GM18517 (cell line): ENCODE data around the gene PRSS33.

Experiments
- ATAC-seq: cut with Tn5 transposase; IDR thresholded peaks from one replicate; pipeline ENCODE4 v1.9.1; 2021; ENCODE audit warnings: mild to moderate bottlenecking, moderate library complexity; ENCODE audit not compliant: unreplicated experiment

Gene PRSS33

DNA sequence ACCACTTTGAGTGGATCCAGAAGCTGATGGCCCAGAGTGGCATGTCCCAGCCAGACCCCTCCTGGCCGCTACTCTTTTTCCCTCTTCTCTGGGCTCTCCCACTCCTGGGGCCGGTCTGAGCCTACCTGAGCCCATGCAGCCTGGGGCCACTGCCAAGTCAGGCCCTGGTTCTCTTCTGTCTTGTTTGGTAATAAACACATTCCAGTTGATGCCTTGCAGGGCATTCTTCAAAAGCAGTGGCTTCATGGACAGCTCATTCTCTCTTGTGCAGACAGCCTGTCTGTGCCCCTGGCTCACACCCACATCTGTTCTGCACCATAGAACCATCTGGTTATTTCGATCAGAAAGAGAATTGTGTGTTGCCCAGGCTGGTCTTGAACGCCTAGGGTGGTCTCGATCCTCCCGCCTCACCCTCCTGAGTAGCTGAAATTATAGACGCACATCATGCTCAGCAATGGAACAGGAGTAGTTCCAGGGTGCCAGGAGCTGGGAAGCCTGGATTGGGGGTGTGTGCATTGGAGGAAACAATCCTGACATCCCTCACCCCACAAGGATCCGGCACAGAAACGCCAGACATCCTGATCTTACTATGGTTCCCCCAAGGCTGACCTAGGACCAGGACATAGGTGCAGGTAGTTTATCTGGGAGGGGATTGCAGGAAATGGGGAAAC lies 34.3 kb upstream of the PRSS33 start:
- no peak for ATAC-seq

DNA sequence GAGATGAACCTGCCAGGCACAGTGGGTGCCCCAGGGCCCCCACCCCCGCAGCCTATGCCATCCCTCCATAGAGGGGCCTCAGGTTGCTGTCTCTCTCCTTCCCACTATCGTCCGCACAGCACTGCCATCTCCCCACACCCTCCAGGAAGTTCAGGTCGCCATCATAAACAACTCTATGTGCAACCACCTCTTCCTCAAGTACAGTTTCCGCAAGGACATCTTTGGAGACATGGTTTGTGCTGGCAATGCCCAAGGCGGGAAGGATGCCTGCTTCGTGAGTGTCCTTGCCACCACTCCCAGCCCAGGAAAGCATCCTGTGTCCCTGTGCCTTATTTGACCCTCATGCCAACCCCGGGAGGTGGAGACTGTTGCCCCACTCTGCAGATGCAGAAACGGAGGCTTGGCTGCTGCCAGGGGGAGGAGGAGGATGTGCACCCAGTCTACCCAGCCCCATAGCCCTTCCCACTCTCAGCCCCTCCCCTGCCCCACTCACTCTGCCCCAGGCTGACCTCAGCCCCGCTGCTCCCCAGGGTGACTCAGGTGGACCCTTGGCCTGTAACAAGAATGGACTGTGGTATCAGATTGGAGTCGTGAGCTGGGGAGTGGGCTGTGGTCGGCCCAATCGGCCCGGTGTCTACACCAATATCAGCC lies 33.6 kb upstream of the PRSS33 start:
- no peak for ATAC-seq

DNA sequence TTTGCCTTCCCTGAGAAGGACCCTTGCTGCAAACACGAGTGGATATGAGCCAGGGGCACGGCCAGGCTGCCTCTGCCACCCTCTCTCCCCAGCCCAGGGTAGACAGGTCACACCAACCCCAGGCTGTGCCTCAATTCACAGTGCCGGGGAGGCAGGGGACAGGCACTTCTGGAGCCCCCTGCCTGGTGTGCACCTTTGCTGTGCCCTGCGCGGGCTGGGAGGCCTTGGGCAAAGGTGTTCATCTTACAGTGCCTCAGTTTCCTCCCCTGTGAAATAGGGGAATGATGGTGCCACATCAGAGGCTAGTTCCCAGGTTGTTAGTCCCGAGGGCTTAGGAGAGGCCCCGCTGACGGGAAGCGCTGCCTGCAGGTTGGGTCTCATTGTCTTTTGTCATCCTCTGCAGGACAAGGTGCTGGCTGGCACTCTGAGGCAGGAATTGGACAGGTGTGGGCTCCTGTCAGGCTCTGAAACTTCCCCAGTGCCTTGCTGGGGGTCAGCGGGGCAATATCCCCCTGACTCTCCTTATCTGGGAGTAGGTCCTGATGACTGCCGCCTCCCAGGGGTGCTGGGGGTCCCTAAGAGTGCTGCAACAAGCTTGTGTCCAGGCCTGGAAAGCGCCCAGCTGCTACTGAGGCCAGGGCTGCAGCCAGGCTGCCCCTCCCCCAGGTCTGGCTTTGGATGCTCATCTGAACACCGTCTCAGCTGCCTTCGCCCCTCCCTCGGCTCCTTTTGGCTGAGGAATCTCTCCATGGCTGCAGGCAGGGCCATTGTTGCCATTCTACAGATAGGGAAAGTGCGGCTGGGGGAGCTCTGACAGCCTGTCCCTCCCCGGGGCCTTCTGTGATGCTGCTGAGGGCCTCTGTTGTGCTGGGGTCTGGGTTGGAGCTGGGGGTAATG lies 32.8 kb upstream of the PRSS33 start:
- no peak for ATAC-seq

DNA sequence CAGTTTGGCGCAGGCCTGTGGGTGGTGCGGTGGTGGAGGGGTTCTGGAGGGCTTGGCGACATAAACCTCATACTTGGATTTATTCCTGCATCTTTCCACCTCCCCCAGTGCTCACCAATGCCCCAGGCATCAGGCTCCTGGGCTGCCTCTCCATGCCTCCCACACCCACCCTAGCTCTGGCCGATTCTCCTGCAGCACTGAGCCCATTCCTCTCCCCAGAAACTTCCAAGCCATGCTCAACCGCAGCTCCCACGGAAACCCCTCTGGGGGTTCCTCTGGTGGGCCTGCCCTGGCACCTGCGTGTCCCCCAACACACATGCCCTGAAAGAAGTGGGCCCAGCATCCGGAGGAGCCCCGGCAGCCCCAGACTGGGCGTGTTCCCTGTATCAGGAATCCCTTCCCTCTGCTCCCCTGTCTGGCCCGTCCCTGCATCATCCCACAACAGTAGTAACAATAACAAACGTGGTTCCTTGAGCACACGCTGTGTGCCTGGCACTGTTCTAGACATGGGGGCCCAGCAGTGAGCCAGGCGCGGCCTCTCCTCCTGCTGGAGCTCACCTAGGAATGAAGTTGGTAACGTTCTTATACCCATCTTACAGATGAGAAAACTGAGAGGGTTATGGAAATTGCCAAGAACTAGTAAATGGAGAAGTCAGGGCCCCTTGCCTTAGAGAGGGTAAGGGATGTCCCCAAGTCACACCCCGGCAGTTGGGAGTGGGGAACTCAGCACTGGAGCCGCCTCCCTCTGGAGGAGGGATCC lies 32.0 kb upstream of the PRSS33 start:
- no peak for ATAC-seq

DNA sequence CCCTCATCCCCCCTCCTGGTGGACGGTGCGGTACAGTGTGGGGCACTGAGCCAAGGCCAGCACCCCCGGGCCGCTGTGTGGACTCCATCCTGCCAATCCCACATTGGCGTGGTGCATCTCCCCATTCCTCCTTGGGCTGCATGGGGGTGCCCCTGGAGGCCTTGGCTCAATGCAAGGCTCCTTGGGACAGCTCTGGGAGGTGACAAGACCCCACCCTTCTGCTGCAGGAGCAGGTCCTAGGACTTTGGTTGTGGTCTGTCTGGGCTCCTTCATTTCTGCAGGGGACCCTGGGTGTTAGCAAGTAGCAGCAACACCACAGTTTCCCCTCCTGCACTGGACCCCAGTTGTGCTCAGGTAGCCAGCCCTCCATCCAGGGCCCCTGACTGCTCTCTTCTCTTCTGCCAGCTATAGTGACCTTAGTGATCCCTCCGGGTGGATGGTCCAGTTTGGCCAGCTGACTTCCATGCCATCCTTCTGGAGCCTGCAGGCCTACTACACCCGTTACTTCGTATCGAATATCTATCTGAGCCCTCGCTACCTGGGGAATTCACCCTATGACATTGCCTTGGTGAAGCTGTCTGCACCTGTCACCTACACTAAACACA lies 31.0 kb upstream of the PRSS33 start:
- no peak for ATAC-seq

DNA sequence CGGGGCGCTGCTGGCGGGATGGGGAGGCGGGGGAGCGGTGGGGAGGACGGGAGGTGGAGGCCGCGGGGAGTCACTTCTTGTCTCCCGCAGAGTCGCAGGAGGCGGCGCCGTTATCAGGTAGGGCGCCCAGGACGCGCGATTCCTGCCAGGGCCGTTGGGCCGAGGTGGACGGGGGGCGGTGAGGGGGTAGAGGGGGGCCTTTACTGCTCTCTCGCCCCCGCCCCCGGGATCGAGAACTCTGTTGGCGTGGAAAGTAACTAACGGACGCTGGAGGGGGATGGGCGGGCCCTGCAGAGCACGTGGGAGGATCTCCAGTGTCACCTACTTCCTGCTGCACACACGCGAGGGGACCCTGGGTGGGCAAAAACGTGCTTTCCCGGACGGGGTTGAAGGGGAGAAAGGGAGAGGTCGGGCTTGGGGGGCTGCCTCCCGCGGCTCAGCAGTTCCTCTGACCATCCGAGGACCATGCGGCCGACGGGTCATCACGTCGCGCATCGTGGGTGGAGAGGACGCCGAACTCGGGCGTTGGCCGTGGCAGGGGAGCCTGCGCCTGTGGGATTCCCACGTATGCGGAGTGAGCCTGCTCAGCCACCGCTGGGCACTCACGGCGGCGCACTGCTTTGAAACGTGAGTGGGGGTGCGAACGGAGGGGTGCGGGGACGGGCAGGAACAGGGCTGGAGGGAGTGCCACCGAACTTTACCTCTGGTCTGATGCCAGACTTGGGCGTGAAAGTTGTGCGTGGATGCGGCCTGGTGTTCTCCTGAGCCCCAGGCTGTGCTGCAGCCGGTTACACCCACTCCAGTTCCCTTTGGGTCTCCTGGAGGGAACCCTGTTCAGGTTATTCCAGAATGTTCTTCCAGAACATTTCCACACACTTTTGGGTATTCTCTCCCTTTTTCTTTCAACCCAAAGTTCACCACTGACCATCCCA lies 30.2 kb upstream of the PRSS33 start:
- ATAC-seq, result no peak

DNA sequence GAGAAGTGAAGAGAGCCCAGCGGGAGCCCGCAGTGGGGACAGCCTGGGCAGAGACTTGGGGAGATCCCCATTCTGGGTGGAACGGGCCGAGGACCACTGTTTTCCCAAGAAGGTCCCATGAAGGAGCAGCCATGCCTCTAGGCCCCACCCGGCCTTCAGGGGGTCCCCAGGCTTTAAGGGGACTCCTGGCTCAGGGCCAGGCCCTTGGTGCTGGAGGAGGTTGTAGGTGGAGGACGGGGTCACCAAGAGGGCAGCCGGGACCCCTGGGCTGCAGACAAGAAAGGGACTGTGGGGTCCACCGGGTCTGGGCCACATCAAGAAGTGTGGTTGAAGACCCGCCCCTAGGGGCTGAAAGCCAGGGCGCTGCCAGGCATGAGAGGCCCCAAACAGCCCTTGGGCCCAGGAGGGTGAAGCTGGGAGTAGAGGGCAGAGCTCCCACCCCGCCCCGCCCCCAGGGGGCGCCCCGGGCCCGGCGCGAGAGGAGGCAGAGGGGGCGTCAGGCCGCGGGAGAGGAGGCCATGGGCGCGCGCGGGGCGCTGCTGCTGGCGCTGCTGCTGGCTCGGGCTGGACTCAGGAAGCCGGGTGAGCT lies 29.5 kb upstream of the PRSS33 start, which contains the start of gene PRSS21:
Gene PRSS21 (plus strand): TSS at position 487 of the 589 bp plus-strand sequence. CDS start 32 bp downstream, at position 519.
- no peak for ATAC-seq

DNA sequence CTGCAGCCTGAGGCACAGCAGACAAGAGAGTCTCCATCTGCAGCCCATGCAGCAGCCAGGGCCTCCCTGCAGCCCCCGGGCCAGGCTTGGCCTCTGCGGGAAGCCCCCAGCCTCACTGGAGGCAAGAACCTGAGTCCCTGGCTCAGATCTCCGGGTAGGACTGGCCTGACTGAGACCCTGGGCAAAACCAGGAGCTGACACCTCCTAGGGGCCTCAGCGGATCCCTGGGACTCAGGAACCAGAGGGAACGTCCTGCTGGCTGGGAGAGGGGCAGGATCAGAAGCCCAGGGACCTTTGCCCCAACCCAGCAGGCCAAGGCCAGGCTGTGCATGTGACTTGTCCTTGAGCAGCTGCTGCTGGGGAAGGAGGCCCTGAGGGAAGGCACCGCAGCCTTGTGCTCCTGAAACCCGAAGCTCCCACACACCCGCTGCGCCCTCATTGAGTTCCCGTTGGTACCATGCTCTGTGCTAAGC lies 28.0 kb upstream of the PRSS33 start:
- no peak for ATAC-seq

DNA sequence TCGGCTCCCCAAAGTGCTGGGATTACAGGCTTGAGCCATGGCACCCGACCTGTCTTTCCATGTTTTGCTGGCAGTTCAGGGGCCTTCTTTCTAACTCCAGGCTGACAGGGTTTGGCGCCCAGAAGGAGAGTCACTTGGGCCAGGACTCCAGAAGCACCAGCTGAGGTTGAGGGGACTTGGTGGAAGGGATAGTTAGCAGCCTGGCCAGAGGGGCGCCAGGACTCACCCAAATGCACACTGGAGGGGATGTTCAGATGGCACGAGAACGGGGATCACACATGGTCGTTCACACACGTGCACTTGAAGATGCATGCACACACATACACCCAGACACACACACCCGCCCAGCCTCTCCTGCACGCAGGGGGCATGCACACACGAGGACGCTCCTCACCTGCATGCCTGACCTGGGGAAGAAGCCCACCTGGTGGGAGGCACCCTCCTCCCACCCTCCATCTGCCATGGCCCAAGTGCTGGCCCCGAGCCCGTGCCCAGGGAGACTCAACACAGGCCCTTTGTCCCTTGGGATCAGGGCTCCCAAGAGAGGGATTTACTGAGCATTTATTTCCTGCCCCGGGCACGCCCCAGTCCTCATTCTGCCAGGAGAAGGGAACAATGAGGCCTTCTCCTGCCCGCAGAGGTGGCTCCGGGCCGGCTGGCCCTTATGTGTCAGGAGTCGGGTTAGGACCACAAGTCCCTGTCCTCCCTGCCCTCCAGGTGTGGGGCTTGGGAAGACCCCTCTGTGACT lies 27.4 kb upstream of the PRSS33 start:
- ATAC-seq, result no peak

DNA sequence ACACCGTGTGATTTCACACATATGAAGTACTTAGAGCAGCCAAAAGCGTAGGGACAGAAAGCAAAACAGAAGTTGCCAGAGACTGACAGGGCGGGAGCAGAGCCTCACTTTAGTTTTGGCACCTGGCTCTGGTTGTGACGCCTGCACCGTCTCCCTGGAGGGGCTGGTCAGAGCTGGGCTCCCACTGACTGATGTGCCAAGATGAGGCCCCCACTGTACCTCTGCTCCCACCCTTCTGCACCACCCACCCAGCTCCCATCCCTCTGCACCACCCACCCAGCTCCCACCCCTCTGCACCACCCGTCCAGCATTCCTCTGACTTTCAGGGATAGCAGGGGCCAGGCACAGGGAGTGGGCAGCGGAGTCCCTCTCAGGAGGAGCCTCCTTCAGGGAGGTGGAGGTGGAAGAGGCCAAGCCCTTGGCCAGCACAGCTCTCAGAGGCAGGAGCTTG lies 26.4 kb upstream of the PRSS33 start:
- no peak for ATAC-seq

DNA sequence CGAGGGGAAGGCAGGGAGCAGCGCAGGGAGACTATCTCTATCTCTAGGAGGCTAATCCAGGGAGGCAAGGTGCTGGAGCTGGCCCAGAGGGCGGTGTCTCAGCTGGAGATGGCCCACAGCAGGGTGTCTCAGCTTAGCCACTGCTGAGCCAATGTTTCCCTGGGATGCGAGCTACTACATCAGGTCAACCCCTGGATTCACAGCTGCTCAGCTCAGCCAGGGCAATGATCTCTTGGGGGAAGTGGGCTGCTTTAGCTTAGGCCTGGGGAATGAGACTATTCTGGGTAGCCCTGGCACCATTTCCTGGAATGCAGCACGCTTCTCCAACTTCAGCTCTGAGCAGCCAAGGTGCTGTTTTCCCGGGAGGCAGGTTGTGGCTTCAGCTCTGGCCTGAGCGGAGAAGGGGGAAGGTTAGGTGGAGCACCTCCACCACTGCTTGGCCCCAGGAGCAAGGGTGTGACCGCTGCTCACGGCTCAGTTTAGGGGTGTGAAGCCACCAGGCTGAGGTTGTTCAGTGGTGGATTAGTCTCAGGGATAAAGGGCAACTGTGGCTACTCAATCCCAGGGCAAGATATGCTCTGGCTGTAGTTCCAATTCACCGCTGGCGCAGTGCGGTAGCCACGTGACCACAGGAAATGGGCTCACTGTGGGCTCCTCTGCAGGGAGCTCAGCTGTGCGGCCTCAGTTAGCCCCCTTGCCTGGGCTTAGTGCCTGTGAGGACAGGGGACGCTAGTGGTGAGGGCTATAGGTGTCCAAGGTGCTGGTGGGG lies 24.5 kb upstream of the PRSS33 start:
- ATAC-seq, result no peak

DNA sequence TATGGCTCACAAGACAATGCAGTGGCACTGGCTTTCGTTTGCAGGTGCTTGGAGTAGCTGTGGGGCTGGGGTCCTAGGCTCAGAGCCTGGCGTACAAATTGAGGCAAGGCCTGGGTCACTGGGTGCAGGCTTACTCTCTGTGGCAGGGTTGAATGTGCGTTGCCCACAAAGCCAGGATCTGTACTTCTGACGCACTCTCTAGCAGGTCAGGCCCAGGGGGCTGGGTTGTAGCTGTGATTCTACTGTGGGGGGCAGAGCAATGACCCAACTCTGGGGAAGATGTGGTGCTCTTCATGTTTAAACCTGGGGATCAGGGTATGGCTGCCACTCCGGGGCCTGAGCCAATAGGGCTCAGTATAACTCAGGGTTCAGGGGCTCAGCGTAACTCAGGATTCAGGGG lies 23.3 kb upstream of the PRSS33 start:
- ATAC-seq, result no peak

DNA sequence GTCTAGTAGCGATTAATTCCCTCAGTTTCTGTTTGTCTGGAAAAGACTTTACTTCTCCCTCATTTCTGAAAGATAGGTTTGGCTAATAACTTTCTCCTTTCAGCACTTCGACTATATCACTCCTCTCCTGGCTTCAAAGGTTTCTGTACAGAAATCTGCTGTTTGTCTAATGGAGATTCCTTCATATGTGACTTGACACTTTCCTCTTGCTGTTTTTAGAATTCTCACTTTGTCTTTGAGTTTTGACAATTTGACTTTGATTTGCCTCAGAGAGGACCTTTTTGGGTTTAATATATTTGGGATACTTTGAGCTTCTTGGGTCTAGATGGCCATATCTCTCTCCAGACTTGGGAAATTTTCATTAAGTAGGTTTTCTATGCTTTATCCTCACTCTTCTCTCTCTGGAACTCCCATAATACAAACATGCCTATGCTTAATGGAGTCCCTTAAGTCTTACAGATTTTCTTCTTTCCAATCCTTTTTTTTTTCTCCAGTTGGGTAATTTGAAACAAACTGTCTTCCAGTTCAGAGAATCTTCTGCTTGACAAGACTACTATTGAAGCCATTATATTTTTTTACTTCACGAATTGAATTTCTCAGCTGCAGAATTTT lies 21.9 kb upstream of the PRSS33 start:
- ATAC-seq, result no peak

DNA sequence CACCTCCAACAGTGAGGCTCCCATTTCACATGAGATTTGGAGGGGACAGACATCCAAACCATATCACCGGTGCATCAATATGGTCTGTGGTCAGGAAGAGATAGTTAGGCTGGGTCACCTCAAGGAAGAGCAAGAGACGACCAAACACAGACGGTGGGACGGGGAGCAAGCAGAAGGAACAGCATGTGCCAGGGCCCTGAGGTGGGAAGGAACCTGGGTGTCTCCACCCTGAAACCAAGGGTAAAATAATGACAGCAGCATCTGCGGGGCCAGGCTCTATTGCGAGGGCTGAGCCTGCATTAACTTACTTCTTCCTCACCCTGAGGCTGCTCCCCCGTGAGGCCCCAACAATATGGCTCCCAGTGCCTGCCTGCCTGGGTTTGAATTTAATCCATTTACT lies 20.8 kb upstream of the PRSS33 start:
- no peak for ATAC-seq

DNA sequence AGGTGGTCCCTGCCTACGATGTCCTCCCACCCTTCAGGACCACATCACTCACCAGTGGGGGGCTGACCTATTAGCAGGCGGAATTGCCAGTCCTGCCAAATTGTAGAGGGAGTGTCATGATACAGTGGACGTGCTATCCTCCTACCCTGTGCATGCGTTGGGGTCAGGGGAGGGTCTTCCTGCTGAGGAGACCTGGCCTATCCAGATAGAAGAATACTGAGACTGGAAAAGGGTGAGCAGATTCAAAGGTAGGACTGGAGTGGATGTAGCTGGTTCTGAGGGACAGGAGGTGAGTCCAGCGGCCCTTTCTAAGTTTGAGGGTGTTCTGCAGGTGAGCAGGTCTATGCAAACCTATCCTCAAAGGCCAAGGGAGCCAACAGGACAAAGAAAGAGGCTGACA lies 18.9 kb upstream of the PRSS33 start:
- ATAC-seq, result no peak

DNA sequence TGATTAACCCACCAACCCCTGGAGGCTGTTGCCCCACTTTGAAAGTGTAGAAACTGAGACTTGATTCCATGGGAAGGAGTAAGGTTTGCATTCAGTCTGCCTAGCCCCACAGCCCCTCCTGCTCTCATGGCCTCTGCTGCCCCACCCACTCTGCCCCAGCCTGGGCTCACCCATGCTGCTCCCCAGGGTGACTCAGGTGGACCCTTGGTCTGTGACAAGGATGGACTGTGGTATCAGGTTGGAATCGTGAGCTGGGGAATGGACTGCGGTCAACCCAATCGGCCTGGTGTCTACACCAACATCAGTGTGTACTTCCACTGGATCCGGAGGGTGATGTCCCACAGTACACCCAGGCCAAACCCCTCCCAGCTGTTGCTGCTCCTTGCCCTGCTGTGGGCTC lies 17.4 kb upstream of the PRSS33 start:
- no peak for ATAC-seq

DNA sequence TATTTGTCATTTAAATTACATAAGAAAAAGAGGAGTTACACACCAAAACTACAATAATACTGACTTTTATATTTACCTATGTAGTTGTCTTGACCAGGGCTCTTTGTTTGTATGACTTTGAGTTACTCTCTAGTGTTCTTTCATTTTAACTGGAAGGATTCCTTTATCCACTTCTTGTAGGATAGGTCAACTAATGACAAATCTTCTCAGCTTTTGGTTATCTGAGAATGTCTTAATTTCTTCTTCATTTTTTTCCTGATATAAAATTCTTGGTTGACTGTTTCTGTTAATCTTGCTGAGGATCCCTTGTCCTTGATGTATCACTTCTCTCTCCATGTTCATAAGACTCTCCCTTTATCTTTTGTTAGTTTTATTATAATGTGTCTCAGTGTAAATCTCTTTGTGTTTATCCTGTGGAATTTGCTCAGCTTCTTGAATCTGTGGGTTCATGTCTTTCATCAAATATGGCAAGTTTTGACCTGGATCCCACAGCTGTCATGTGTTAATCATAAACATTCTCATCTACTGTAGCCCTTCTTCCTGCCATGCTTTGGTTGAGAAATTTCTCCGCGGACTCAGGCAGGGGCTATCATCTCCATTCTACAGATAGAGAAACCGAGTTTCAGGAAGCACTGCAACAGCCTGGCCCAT lies 16.3 kb upstream of the PRSS33 start:
- ATAC-seq, result no peak
